ENCODE measurements around the gene TNNI3.
"Not testable (repeated sequence)": the region's sequence is repeated elsewhere in the genome, so short reads cannot be mapped to it uniquely, and the experiment has no call there.

The TNNI3 gene

DNA sequence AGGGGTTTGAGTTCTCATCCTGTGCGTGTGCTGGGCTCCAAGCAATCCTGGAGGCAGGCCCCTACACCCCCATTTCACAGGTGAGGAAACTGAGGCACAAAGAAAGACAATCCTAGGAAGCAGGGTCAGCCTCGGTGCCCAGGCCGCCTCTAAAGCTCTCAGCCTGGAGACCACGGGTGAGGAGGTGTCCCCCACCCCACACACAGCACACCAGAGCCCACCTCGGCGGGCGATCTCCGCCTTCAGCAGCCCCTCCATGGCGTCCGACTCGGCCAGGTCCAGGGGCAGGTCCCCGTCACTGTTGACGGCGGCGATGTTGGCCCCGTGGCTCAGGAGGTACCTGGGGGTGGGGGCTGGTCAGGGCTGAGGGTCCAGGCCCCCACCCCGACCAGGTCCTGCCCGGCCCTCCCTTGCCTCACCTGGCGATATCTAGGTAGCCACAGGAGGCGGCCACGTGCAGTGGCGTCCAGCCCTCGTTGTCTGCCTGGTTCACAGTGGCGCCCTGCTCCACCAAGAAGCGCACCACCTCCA is 45.2 kb downstream of the TNNI3 start:
- DNase-seq: no peak

DNA sequence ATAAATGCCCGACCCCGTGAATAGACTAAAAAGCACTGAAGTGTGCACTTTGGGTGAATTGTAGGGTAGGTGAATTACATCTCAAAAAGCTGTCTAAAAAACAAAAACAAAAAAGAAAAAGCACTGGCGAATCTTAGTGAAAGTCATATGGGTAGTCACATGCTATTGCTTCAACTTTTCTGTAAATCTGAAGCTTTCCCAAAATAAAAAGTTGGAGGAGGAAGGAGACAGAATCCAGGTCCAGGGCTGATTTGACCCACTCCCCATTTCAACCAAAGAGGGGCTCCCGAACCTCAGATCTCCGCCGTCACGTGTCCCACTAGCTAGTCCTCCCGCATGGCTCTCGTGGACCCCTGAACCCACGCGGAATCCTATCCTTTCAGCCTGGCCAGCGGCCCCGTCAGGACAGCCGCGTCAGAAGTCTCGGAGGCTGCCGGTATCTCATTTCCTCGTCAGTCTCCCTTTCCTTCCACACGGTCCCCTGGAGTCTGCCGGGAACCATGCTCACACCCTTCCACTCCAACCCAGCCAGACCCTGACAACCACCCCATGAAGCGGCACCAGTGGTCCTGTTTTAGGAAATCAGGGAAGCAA is 46.2 kb downstream of the TNNI3 start:
- DNase-seq: no peak

DNA sequence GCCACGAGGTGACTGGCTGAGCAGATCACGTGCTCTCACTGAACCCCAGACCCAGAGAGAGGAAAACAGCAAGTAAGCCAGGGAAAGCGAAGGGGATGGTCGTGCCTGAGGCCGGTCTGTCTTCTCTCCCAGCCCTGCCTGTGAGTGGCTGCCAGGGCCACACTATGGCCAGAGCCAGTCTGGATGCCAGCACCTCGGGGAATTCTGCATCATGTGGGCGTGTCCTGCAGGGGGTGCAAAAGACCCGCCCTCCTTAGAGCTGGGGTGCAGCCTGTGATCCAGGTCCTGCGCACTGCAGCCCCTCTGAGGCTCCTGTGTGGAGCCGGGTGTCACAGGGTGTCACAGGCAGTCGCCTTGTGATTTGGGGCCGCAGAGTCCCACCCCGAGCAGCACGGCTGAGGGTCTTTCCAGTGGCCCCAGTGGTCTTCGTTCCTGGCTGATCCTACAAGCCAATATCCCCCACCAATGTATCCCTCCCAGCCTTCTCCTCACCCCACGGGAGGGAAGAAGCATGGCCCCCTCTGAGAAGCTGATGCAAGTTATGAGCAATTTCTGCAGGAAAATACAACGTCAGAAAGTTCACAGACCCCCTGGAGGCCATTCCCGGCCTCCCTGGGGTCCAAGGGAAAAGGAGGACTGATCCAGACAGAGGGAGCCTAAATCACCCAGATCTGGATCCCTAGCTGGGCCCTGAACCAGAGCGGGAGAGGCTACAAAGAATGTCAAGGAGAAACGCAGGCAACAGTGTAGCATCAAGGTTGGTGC is 47.8 kb downstream of the TNNI3 start:
- no peak for DNase-seq

DNA sequence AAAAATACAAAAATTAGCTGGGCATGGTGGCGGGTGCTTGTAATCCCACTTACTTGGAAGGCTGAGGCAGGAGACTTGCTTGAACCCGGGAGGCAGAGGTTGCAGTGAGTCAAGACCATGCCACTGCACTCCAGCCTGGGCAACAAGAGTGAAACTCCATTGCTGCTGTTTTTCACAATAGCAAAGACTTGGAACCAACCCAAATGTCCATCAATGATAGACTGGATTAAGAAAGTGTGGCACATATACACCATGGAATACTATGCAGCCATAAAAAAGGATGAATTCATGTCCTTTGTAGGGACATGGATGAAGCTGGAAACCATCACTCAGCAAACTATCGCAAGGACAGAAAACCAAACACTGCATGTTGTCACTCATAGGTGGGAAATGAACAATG is 50.3 kb downstream of the TNNI3 start:
- not testable (repeated sequence) for DNase-seq

DNA sequence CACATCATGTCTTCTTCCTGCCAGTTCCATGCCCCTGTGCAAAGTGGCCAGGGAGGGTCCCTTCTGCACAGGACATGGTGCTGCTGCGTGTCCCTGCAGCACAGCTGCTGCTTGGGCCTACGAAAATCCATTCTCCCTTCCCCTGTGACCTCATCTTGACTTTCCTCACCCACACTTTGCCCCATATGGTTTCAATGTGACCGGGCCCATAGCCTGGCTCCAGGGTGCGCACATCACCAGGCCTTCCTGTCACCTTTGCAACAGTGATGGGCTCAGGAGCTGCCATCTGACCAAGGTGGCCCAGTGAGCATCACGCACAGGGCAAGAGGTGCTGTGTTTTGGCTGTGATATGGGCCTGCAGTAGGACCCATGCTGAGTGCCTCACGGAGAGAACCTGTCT is 50.9 kb downstream of the TNNI3 start:
- no peak for DNase-seq

DNA sequence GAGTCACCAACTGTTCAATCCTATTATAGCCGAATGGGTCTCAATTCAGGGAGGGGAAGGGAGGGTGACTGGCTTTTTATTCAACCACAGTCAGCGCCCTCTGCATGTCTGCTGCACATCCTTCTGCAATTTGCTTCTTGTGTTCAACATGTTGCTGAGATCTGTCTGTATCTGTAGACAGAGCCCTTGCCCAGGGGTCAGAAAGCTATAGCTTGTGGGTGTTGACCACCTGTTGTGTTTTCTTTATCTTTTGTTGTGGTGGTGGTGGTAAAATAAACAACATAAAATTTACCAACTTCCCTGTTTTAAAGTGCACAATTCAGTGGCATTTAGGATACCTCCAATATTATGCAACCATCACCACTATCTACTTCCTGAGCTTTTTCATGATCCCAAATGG is 52.3 kb downstream of the TNNI3 start:
- DNase-seq: no peak

DNA sequence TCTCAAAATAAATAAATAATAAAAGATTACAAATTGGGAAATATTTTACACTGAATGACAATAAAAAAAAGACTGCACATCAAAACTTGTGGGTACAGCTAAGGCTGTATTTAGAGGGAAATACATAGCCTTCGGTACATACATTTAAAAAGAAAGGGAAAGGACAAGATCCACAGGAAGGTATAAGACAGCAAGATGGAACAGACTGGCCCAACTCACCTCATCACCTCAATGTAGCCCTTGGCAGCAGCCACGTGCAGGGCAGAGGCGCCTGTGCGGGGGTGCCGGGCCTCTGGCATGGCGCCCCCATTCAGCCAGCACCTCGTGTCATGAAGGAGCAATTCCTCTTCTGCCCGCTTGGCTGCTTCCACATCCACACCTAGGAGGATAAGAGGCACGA is 54.3 kb downstream of the TNNI3 start:
- no peak for DNase-seq
